Fibroblast of villous mesenchyme (primary cell): Measurements from ENCODE around the gene DNAJC8. TPM values are rescaled to one million over a fixed set of nuclear protein-coding genes. Genes with fewer than 3 reads are reported as not detected.

ENCODE experiments used
- DNase-seq: peaks from one replicate; pipeline ENCODE4 v3.0.0-alpha.2; 2010; ENCODE audit warnings: low read depth
- H3K4me3 ChIP-seq: 2 replicates; pipeline ENCODE4 v1.5.1; 2011; ENCODE audit warnings: low read depth, mild to moderate bottlenecking, low read length
- CTCF ChIP-seq: IDR thresholded peaks from 2 replicates; pipeline ENCODE4 v1.5.1; 2012; ENCODE audit warnings: low read depth, mild to moderate bottlenecking, low read length; ENCODE audit not compliant: insufficient read depth
- total RNA-seq: library from RNA; depleted of rRNA; stranded (reverse); fragments of >200 nt; gene quantifications from 2 replicates; pipeline ENCODE4 v1.2.3, GENCODE V29; 2012

DNAJC8 gene
- total RNA-seq, 1 donor: 81.6 TPM

- no peak overlapping the region for H3K4me3 ChIP-seq
- DNase-seq: no peak
- no peak for TF ChIP-seq CTCF
These were observed 23.5 kb upstream of the DNAJC8 start for GRCh38 chr1:28256197-28256827.

GRCh38 chr1:28249866-28250295 is 17.1 kb upstream of the DNAJC8 start:
- H3K4me3 ChIP-seq: no peak overlapping the region
- TF ChIP-seq CTCF: no peak
- no peak for DNase-seq

DNA sequence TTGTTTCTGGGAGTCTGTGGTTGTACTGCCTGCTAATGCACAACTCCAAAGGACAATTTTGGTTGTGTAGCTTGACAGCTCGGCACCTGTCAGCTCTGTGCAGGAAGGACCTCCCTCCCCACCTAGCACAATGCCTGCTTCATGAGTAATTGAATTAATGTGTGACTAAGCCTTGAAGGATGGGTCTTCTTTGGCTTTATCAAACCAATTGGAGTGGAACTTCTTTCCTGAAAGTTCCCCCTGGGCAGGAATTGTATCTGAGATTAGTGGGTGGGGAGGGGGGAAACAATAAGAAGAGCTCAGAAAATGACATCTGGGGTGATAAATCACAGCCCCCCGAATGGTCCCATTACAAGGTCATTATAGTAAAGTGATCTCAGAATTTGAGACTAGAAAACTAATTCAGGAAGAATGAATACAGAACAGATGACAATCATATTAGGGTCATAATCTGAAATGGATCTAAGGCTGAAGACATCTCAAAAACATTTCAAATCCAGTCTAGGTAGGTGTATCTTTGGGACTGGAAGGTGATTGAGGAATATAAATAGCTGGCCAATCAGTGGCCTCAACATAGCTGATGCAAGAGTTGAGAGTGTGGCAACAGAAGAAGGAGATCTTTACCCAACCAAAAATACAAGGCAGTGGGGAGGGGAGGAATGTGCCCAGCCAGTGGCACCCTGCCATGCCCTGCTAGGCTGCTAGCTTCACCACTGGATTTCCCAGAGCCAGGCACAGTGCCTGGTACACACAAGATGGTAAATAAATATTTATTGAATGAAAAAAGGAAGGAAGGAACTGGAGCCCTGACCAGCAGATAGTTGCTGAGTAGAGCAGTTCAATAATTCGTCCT is 16.4 kb upstream of the DNAJC8 start:
- DNase-seq: peak; percentile 78

GRCh38 chr1:28248273-28249012 is 15.6 kb upstream of the DNAJC8 start:
- peak; percentile 97 for TF ChIP-seq CTCF
- H3K4me3 ChIP-seq: peak overlapping the region; percentile 12
- peak; percentile 84 for DNase-seq

More for the DNA sequence above, 16.4 kb upstream of the DNAJC8 start:
- no peak for TF ChIP-seq CTCF
- H3K4me3 ChIP-seq: no peak overlapping the region

DNA sequence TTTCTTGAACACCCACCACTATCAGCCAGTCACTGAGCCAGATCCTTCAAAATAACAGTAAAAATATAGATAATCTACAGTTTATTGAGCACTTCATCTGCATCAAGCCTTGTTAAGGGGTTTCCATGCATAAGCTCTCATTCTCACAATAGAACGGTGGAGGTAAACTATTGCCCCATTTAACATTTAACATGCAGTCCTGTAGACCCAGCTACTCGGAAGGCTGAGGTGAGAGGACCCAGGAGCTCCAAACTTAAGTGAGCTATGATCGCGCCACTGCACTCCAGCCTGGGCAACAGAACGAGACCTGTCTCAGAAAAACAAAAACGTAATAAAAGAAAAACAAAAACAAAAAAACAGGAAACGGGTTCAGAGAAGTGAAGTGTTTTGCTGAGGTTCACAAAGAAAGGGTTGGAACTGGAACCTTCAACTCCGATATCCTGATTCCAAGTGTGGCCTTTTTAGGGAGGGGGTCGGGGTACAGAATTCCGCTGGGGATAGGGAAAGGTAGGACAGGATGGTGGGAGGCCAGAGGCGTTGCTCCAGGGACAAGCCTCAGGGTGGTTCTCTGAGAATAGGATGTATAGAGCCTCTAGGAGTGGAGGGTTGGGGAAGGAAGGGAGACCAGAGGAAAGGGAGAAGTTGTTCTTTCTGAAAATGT is 14.9 kb upstream of the DNAJC8 start:
- no peak for DNase-seq
- H3K4me3 ChIP-seq: peak overlapping the region; percentile 3
- TF ChIP-seq CTCF: peak; percentile 4

- H3K4me3 ChIP-seq: peak overlapping the region; percentile 72
- TF ChIP-seq CTCF: no peak
- DNase-seq: peak; percentile 72
These were observed 13.6 kb upstream of the DNAJC8 start for GRCh38 chr1:28246427-28246832.
